Skeletal muscle cell (primary cell): ENCODE data around the gene FAM120B.
A peak's percentile ranks its signal among the peaks of the same experiment; 100 is the strongest.
"Not testable (repeated sequence)": the region's sequence is repeated elsewhere in the genome, so short reads cannot be mapped to it uniquely, and the experiment has no call there.

ENCODE experiments used
- DNase-seq: peaks from one replicate; pipeline ENCODE4 v3.0.0-alpha.2; 2010; ENCODE audit warnings: low read depth
- H3K4me3 ChIP-seq: 2 replicates; pipeline ENCODE4 v1.5.1; 2011; ENCODE audit warnings: low read depth, mild to moderate bottlenecking, control low read depth, low read length, moderate library complexity

The FAM120B gene

DNA sequence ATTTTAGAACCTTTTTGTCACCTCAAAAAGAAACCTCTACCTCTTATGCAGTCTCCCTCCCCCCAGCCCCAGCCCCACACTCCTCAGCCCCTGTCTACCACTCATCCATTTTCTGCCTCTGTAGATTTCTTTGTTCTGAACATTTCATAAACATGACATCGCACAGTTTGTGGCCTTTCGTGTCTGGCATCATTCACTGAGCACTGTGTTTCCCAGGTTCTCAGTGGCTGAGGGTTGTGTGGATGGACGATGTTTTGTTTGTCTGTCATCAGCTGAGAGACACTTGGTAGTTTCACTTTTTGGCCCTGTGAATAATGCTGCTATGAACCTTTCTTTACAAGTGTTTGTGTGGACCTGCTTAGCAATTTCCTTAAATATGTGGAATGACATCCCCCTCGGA lies 64.5 kb downstream of the FAM120B start:
- H3K4me3 ChIP-seq = no peak overlapping the region
- DNase-seq = no peak

DNA sequence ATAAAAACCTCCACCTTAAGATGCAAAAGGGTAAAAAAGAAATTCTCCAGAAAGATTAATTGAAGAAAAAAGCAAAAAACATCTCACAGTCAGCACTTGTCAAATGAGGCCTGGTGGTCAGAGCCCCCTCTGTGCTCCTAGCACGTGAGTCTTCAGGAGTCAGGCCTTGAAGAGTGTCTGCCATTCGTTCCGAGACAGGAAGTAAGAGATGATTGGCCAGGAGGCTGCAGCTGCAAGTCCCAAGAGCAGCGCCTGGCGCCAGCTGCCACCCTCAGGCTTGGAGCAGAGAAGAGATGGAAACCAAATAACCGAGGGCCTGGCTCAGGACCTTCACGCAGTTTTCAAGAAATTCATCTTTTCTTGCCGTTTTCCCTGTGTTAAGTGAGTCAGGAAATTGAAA lies 65.0 kb downstream of the FAM120B start:
- H3K4me3 ChIP-seq = no peak overlapping the region
- no peak for DNase-seq

- DNase-seq = no peak
- H3K4me3 ChIP-seq = no peak overlapping the region
These were observed 66.1 kb downstream of the FAM120B start for GRCh38 chr6:170372380-170373325.

DNA sequence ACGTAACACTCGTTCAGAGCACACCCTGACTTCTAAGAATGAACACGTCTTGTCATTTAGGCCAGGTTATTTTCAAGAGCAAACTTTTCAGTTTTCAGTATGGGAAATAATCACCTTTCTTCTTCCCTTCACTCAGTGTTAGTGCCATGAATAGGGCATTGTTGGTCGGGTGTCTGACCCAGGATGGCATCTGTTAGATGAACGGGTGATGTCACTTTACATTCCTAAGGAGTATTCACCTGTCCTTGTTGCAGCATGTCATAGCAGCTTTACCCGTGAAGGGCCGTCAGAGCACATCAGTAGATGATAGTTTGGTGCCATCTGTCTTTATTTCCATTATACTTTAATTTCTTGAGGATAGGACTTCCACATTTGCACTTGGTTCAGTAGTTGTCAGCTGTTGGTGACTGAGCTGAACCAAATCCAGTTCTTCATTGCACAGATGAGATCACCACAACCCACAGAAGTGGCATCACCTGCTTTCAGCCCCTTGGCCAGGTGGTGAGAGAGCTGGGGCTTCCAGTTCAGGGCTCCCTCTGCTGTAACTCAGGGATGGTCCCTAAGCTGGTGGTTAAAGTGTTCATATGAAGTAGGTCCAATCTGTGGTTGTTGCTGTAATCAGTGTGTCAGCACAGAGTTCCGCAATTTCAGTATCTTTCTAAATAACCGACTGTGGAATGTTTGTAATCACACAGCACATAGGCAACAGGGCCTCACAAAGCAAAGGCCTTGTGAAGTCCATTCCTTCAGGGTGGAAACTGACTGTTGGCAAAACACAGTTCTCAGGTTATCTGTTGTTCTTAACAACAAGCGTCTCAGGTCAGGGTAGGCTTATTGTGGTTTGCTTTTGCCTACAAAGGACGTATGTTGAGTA lies 68.2 kb downstream of the FAM120B start:
- H3K4me3 ChIP-seq = no peak overlapping the region
- DNase-seq = no peak

- no peak for DNase-seq
These were observed 69.1 kb downstream of the FAM120B start for GRCh38 chr6:170375661-170376060.

DNA sequence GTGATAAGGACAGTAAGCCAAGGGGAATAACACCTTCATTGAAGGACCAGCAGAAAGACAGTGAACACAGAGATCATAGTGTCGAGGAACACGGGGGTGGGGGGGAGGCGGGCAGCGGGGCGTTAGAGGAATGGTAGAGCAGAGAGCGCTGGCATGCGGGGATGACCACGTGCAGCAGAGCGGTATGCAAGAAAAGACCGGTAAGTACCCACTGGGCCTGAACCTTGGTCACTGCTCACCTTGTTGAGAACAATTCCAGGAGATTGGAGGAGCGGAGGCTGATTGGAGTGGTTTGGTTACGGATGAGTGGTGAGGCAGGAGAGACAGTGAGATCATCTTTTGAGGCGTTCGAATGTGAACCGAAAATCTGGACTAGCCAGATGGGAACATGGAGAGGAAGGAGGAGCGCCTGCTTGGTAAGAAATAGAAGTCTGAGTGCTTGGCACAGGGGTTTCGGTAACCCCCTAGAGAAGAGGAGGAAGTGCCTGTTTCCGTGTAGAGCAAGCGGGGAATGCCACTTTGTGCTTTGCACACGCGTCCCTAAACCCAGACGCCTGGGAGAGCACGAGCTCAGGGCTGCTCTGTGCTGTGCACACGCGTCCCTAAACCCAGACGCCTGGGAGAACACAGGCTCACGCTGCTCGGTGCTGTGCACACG lies 70.0 kb downstream of the FAM120B start:
- no peak overlapping the region for H3K4me3 ChIP-seq
- no peak for DNase-seq

More at GRCh38 chr6:170375661-170376060, 69.1 kb downstream of the FAM120B start:
- no peak overlapping the region for H3K4me3 ChIP-seq

- DNase-seq = no peak
These were observed 71.9 kb downstream of the FAM120B start for GRCh38 chr6:170378502-170378901.

DNA sequence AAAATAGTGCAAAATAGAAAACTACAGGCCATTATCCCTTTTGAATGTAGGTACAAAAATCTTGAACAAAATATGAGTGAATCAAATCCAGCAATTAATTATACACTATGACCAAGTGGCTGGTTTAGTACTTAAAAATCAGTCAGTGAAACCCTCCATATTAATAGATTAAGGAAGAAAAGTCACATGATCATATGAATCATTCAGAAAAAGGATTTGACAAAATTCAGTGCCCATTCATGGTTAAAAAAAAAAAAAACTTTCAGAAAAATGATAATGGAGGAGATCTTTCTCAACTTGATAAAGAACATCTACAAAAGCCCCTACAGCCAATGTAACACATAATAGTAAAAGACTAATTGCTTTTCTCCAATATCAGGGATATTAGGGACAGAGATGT lies 75.0 kb downstream of the FAM120B start:
- DNase-seq = no peak
- no peak overlapping the region for H3K4me3 ChIP-seq

More at GRCh38 chr6:170378502-170378901, 71.9 kb downstream of the FAM120B start:
- no peak overlapping the region for H3K4me3 ChIP-seq

DNA sequence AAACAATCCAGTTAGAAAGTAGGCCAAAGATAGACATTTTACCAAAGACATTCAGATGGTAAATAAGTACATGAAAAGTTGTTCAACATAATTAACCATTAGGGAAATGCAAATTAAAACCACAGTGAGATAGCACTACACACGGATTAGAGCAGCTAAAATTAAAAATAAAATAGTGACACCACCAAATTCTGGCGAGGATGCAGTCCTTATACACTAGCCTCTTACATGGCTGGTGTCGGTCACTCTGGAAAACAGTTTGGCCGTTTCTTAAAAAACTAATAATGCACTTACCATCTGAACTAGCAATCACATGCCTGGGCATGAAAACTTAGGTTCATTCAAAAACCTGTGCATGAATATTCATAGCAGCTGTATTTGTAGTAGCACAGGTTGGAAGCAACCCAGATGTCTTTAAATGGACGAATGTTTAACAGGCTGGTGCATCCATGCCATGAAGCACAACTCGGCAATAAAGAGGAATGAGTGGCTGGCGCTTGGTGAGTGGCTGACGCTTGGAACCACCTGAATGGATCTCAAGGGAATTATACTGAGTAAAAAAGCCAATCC lies 77.0 kb downstream of the FAM120B start:
- H3K4me3 ChIP-seq = no peak overlapping the region
- no peak for DNase-seq

GRCh38 chr6:170385506-170385905 lies 78.9 kb downstream of the FAM120B start:
- no peak for DNase-seq
- H3K4me3 ChIP-seq = no peak overlapping the region

- peak; percentile 78 for DNase-seq
- no peak overlapping the region for H3K4me3 ChIP-seq
These were observed 81.6 kb downstream of the FAM120B start for GRCh38 chr6:170388113-170388512.

GRCh38 chr6:170393033-170393432 lies 86.5 kb downstream of the FAM120B start:
- H3K4me3 ChIP-seq = no peak overlapping the region
- DNase-seq = no peak

DNA sequence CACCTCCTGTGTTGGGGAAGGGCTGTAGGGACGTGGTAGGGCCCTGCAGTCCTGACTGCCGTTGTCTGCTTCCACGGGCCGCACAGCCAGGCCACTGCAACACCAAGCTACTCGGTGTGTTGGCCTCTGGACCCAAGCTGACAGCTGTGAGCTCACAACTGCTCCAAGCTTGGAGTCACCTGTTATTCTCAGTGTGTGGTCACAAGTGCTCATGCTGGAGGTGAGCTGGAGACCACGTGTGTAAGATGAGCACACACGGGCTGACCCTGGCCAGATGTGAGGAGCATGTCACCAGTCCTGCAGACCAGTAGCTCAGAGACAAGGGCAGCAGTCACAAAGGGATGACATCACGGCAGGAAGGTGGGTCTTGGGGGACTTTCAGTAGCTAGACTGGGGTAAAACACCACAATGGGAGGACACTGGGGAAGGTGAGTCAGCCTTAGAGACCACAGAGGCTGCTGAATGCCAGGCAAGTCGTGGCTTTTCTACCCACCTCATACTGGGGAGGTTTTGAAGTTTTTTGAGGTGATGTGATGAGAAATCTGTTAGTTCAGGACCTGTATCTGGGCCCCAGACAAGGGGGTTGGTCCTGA lies 87.3 kb downstream of the FAM120B start:
- no peak overlapping the region for H3K4me3 ChIP-seq
- no peak for DNase-seq

- H3K4me3 ChIP-seq = no peak overlapping the region
- no peak for DNase-seq
These were observed 88.4 kb downstream of the FAM120B start for GRCh38 chr6:170394980-170395379.

GRCh38 chr6:170398743-170399369 lies 92.3 kb downstream of the FAM120B start:
- not testable (repeated sequence) for H3K4me3 ChIP-seq, DNase-seq

- not testable (repeated sequence) for H3K4me3 ChIP-seq, DNase-seq
These were observed 93.5 kb downstream of the FAM120B start for GRCh38 chr6:170399955-170400558.

DNA sequence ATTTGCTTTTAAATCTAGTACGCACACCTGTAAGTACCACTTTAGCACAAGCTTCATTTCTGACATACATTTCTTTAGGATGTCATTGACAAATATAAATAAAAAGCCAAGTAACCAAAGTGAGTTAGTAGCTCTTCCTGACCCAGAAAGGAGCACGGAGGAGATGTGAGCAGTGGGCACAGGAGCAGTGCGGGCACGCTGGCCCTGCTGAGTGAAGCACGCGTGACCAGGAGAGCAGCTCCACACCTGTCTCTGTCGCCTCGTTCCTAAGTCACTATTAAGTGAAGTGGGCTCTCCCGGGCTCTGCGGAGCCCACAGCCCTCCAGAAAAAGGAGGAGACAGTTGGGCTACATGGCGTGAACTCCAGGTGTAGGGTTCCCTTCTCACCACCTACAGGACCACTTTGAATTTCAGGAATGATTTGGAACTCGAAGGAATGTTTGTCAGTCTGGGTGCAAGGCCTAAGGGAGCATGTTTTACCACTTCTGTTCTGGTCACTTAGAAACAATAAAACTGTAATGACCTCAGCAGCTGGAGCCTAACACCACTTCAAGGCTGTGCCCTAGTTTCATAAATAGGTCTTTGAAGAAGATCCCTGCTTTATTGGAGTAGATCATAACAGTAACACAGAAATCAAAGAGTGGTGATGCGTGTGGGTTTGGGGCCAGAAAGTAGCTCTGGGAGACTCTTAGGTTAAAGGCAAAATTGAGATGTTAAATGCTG lies 95.9 kb downstream of the FAM120B start:
- no peak for DNase-seq
- no peak overlapping the region for H3K4me3 ChIP-seq

- no peak overlapping the region for H3K4me3 ChIP-seq
- no peak for DNase-seq
These were observed 96.9 kb downstream of the FAM120B start for GRCh38 chr6:170403451-170403850.
